GM21515 (cell line): ENCODE data around the gene TGIF2LX.
"Not testable (repeated sequence)": the region's sequence is repeated elsewhere in the genome, so short reads cannot be mapped to it uniquely, and the experiment has no call there.

Source experiments
- ATAC-seq: cut with Tn5 transposase; IDR thresholded peaks from one replicate; pipeline ENCODE4 v1.9.1; 2021; ENCODE audit not compliant: unreplicated experiment

TGIF2LX gene

DNA sequence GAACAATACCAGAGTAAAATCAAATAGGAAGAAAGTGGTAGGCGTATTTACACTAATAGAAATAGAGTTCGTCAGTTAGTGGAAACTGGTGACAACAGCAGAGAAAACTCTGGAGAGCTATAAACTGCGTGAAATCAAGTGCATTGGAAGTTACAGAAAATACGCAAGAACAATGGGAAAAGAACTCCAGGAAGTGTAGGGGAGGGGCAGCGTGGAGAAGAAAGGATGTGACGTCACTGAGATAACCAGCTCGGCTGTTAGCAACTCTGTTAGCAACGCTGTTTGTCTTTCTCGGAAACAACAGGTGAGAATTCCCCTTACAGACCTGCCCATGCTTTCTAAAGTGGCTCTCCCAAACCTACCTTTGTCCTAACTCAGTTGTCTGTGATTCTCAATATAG, at the start of gene TGIF2LX:
Gene TGIF2LX, plus strand, starts transcription at position 244 of the 400 bp plus-strand sequence. CDS start 178 bp downstream, outside the sequence.
- ATAC-seq = not testable (repeated sequence)

DNA sequence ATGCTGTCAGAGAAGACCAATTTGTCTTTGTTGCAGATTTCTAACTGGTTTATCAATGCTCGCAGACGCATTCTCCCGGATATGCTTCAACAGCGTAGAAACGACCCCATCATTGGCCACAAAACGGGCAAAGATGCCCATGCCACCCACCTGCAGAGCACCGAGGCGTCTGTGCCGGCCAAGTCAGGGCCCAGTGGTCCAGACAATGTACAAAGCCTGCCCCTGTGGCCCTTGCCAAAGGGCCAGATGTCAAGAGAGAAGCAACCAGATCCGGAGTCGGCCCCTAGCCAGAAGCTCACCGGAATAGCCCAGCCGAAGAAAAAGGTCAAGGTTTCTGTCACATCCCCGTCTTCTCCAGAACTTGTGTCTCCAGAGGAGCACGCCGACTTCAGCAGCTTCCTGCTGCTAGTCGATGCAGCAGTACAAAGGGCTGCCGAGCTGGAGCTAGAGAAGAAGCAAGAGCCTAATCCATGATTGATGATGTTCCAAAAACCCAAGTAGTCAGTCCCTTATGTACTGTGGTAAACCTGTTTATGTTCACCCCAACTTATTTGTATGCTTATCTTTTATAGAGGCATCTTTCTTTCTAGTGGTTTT, 728 bp downstream of the TGIF2LX start:
- not testable (repeated sequence) for ATAC-seq

DNA sequence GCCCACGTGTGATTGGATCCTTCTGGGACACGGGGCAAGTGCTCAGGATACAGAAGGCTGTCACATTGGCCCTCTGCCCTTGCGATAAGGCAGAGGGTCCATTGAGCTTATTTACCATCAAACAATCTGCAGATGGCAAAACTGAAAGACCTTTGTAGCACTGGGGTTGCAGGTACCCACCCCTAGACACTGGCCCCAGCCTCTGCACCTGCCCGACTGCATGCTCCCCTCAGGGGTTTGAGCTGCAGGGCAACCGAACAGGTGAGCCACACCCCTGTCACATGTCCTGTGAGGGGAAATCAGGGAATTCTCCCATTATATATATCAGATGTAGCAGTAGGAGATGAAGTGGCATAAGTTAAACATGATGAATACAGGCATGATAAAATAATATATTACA, 21.4 kb downstream of the TGIF2LX start:
- not testable (repeated sequence) for ATAC-seq

DNA sequence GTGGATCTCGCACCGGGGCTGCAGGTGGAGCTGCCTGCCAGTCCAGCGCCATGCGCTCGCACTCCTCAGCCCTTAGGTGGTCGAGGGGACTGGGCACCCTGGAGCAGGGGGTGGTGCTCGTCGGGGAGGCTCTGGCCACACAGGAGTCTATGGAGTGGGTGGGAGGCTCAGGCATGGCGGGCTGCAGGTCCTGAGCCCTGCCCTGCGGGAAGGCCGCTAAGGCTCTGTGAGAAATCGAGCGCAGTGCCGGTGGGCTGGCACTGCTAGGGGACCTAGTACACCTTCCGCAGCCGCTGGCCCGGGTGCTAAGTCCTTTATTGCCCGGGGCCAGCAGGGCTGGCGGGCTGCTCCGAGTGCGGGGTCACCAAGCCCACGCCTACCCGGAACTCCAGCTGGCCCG, 43.9 kb downstream of the TGIF2LX start:
- ATAC-seq = not testable (repeated sequence)
